NCI-H187 treated with DMSO at 0.1 percent for 48 hours (cell line): ENCODE measurements around the gene CEP162.
"Not testable (repeated sequence)": the region's sequence is repeated elsewhere in the genome, so short reads cannot be mapped to it uniquely, and the experiment has no call there.

Experiments used
- DNase-seq: peaks from one replicate; lab custom pipeline; 2025; lab: John Stamatoyannopoulos, UW

The CEP162 gene

GRCh38 chr6:84156306-84156705 lies 71.1 kb downstream of the CEP162 start:
- DNase-seq = no peak

GRCh38 chr6:84151669-84152068 lies 75.8 kb downstream of the CEP162 start:
- DNase-seq = no peak

GRCh38 chr6:84150705-84151104 lies 76.7 kb downstream of the CEP162 start:
- DNase-seq = no peak

- no peak for DNase-seq
Measured at GRCh38 chr6:84141521-84141920, 85.9 kb downstream of the CEP162 start.

GRCh38 chr6:84139311-84139710 lies 88.1 kb downstream of the CEP162 start:
- no peak for DNase-seq

GRCh38 chr6:84137989-84138575 lies 89.4 kb downstream of the CEP162 start:
- no peak for DNase-seq

GRCh38 chr6:84137051-84137375 lies 90.4 kb downstream of the CEP162 start:
- DNase-seq = no peak

- no peak for DNase-seq
Measured at GRCh38 chr6:84136364-84137050, 90.9 kb downstream of the CEP162 start.

GRCh38 chr6:84135291-84135690 lies 92.2 kb downstream of the CEP162 start:
- no peak for DNase-seq

- not testable (repeated sequence) for DNase-seq
Measured at GRCh38 chr6:84133385-84133784, 94.1 kb downstream of the CEP162 start.

- not testable (repeated sequence) for DNase-seq
Measured at GRCh38 chr6:84129588-84129987, 97.9 kb downstream of the CEP162 start.

GRCh38 chr6:84123186-84123585 lies 104.3 kb downstream of the CEP162 start:
- no peak for DNase-seq

GRCh38 chr6:84119277-84119676 lies 108.2 kb downstream of the CEP162 start:
- DNase-seq = no peak

GRCh38 chr6:84118191-84118590 lies 109.3 kb downstream of the CEP162 start:
- DNase-seq = no peak

- DNase-seq = not testable (repeated sequence)
Measured at GRCh38 chr6:84114933-84115594, 112.4 kb downstream of the CEP162 start.

GRCh38 chr6:84111351-84111750 lies 116.1 kb downstream of the CEP162 start:
- DNase-seq = not testable (repeated sequence)

- no peak for DNase-seq
Measured at GRCh38 chr6:84107495-84107894, 119.9 kb downstream of the CEP162 start.

- DNase-seq = not testable (repeated sequence)
Measured at GRCh38 chr6:84105215-84105924, 122.1 kb downstream of the CEP162 start.

- no peak for DNase-seq
Measured at GRCh38 chr6:84103029-84103428, 124.4 kb downstream of the CEP162 start.

- no peak for DNase-seq
Measured at GRCh38 chr6:84095156-84095555, 132.3 kb downstream of the CEP162 start.

GRCh38 chr6:84093441-84094435 lies 133.7 kb downstream of the CEP162 start:
- no peak for DNase-seq

- no peak for DNase-seq
Measured at GRCh38 chr6:84089552-84089951, 137.9 kb downstream of the CEP162 start.
